Bone marrow (tissue), 2 donors: ENCODE data around the gene CHSY3.
"Not testable (repeated sequence)": the region's sequence is repeated elsewhere in the genome, so short reads cannot be mapped to it uniquely, and the experiment has no call there.

Source experiments
- DNase-seq, 2 donors: peaks; one replicate each; lab custom pipeline; 2025; lab: John Stamatoyannopoulos, UW

The CHSY3 gene

DNA sequence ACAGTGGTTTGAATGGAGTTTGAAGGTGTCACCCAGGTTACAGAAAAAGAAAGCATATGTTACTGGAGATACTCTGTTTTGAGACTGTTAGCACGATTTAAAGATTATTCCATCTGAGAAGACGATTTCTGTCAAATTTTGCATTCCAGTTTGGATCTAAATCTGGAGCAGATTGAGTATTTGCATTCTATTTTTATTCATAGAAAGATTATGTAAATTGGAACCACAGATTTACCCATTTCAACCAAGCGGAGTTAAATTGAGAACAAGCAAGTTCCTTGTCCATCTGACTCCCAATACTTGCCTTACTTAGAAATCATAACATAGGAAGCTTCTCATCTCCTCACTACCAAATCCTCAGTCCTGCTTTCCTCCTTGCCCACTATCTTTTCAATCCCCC lies 255.7 kb downstream of the CHSY3 start:
- no peak for DNase-seq

DNA sequence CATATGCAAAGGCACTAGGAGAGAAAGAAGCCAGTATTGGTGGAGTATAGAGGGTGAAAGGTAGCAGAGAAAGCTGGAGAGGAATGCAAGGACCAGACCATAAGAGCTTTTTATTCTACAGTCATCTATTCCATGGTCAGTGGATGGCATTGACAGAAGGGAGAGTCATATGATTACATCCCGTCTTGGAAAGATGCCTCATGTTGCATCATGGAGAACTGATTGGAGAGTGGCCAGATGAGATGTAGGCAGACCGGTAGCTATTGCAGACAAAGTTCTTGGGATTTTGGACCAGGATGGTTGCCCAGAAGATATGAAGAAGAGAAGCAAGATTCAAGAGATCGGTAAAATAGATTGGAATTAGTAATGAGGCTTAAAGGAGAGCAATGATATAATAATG lies 260.7 kb downstream of the CHSY3 start:
- DNase-seq = no peak

- no peak for DNase-seq
Measured at GRCh38 chr5:130166839-130167490, 262.7 kb downstream of the CHSY3 start.

DNA sequence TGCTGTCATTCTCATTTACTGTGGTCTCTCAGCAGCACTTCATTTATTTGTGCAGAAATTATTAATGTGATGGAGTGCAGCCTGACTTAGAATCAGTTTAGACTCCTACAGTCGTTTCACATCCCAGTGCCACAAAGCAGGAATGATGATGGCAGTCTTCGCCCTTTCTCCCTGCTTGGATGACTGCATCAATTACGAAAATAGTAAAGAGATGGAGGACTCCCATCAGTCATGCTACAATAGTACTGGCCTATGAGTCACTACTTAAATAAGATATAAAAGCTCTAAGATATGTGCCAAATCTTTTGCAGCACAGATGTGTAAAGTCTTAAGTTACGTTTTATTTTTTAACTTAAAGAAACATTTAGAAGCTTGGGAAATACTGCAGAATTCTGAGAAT lies 263.9 kb downstream of the CHSY3 start:
- no peak for DNase-seq

- DNase-seq = peak in 1 of 2 donors; percentile 8
Measured at GRCh38 chr5:130171699-130172098, 267.4 kb downstream of the CHSY3 start.

DNA sequence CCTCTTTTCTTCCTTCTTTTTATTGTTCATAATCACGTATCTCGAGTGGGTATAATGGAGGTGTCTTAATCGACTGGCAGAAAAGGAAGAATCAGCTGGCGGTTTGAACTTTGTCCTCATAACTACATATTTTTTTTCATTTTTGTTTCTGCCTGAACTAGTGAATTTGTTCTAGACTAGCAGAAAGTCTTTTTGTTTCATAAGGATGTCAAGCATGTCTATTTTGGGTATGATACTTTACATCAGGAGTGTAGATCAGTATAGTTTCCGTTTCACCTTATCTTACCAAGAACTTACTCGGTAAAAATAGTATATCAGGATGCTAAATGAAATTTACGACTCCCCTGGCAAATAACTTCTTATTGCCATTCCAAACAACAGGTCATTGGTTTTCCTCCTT lies 278.9 kb downstream of the CHSY3 start:
- DNase-seq = no peak

DNA sequence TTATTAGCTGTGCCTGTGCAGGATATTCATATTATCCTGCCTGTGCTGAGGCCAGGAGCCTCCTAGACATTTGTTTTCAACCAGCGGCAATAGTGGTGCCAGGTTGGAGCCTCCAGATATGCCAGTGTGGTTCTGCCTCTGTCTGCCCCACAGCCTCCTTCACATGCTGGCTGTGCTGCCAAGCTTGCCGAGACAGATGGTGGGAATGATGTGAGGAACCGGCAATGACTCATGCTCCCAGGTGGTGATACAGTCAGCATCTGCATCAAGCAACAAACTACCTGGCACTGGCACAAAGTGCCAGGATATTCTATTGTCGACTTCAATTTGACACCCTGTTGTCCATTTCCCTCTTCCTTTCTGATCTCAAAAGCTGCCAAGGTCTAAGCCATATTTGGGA lies 285.7 kb downstream of the CHSY3 start:
- no peak for DNase-seq

DNA sequence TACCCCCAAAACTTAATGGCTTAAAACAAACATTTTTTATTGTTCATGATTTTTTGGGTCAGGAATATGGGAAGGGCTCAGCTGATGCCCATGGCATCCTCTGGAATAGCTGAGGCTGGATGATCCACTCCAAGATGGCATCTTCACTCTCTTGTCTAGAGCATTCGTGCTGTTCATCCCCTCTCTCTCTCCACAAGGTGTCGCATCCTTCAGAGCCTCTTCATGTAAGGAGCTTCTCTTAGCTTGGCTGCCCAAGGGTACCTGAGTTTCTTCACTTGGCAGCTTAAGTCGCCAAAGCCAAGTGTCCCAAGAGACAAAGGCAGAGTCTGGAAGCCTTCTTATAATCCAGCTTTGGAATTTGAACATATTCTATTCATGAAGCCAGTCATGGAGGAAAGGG lies 294.7 kb downstream of the CHSY3 start:
- DNase-seq = no peak

DNA sequence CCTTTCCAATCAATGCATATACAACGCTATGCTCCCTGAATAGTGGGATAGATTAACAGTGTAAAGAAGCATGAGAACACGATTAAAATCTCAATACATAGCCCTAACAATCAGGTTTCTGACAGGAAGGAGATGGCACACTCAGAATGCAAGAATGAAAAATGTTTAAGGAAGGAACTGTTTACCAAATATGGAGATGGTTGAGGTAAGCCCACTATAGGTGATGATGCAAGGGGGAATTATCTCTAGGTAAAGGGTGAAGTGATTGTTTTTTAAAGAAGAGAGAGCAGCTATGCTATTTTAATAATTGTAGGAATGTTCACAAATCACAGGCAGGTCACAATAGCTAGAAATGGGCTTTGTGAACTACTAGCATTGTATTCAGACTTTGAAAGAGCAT lies 302.4 kb downstream of the CHSY3 start:
- no peak for DNase-seq

DNA sequence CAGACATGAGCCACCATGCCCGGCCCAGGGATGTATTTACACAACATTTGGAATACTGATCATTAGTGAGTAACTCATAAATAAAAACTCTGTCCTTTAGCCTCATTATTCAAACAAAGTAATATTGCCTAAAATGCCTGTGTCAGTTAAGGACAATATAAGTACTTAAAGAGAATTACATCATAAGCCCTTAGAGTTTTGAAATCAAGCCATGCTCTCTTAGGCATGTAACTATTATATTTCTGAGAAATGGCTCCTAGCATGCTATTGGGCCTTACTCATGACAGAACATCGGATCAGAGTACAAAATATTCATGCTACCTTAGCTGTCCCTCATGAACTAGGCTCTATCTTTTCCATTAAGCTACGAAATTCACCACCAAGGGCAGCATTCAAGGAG lies 309.3 kb downstream of the CHSY3 start:
- DNase-seq = no peak

DNA sequence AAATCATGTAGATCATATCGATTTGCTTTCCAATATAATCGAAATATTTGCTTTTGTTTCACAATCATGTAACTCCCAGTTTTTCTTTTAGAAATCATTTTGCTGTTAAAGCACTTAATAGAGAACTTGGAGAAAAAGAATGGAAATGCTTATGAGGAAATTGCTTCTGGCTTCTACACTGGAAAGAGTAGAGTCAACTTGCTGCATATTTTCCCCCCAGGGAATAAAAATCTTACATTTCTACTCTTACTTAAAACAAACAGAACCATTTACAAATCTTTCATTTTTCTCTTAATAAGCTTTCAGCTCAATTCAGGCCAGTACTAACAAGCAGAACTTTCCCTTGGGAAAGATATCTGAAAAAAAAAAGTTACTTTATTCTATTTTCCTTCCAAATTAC lies 312.0 kb downstream of the CHSY3 start:
- DNase-seq = no peak

- DNase-seq = no peak
Measured at GRCh38 chr5:130222573-130222972, 318.3 kb downstream of the CHSY3 start.

GRCh38 chr5:130226556-130226955 lies 322.3 kb downstream of the CHSY3 start:
- DNase-seq = not testable (repeated sequence)

GRCh38 chr5:130227699-130228098 lies 323.4 kb downstream of the CHSY3 start:
- no peak for DNase-seq

DNA sequence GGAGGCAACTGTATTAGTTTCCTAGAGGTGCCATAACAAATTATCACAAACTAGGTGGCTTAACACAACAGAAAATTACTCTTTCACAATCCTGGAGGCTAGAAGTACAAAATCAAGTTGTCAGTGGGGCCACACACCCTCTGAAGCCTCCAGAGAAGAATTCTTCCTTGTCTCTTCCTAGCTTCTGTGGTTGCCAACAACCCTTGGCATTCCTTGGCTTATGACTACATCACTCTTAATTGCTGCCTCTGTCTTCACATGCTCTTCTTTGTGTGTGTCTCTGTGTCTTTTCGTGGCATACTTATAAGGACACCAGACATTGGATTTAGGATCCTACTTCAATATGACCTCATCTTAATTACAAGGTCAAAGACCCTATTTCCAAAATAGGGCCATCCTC lies 327.5 kb downstream of the CHSY3 start:
- DNase-seq = no peak

DNA sequence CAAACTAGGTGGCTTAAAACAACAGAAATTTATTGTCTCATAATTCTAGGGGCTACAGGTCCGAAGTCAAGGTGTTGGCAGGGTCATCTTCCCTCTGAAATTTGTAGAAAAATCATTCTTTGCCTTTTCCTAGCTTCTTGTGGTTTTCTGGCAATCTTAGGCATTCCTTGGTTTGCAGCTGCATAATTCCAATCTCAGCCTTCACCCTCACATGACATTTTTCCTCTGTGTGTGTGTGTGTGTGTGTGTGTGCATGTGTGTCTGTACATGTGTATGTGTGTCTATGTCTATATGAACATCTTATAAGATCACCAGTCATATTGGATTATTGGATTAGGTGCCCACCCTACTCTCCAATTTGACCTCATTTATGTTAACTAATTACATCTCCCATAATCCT lies 330.6 kb downstream of the CHSY3 start:
- DNase-seq = no peak
